Islet of Langerhans (tissue), 1 donor: ENCODE measurements around the gene VPS13D.

Experiments
- FAIRE-seq: peaks from one replicate; lab custom pipeline; 2011; peaks lifted over from hg19 to GRCh38; lab: Jason Lieb, UNC

The VPS13D gene

GRCh38 chr1:12229386-12229834, 420 bp upstream of the VPS13D start:
- FAIRE-seq: no peak

GRCh38 chr1:12230549-12231275, 882 bp downstream of the VPS13D start:
- FAIRE-seq: no peak

- no peak for FAIRE-seq
These were observed 1.4 kb downstream of the VPS13D start for GRCh38 chr1:12231276-12231595.

GRCh38 chr1:12232221-12232620, 2.4 kb downstream of the VPS13D start:
- no peak for FAIRE-seq

- FAIRE-seq: no peak
These were observed 14.2 kb downstream of the VPS13D start for GRCh38 chr1:12244078-12244477.

DNA sequence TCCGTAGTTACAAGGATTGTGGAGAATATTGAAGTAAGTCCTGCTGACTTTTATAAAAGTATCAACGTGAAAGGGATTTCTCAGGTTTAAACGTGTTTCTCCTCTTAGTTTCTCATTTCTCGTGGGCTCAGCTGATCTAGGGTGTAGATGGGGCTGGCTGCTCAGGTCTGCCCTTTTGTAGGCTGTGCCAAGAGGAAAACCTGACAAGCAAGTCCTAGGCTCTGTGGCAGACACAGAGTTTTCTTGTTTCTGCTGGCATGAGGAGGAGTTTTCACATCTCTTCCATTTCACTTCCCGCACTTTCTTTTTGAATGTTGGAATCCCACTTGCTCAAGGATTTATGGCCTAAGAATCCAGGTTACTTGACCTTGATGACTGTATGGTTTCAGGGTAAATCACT, 14.8 kb downstream of the VPS13D start:
- no peak for FAIRE-seq

DNA sequence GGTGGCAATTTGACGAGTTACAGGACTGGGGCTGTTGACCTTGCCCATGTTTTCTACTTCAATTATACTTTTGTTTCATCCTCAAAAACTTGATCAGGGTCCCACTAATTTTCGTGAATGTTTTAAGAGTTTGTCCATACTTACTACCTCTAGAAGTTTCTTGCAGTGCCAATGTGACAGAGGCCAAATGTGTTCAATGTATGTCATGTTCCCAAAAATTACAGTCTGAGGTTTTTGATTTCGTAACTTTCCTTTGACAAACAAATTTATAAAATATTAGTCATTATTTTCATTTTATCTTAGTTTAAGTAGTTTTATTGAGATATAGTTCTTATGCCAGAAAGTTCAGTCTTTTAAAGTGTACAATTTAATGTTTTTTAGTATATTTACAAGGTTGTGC, 15.3 kb downstream of the VPS13D start:
- FAIRE-seq: no peak

DNA sequence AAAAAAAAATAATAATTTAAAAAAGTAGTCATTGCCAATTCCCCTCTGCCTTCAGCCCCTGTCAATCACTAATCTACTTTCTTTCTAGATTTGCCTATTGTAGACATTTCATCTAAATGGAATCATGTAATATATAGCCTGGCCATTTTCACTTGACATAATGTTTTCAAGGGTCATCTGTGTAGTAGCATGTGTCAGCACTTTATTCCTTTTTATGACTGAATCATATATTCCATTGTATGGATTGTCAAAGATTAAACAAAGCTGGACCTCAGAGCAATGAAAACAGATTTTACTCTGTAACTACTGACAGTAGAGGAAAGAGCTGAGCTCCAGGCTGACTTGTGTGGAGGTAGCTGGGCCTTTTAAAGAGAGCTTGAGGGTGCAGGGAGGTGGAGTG, 15.9 kb downstream of the VPS13D start:
- FAIRE-seq: no peak

- no peak for FAIRE-seq
These were observed 16.8 kb downstream of the VPS13D start for GRCh38 chr1:12246584-12246983.

- FAIRE-seq: no peak
These were observed 19.4 kb downstream of the VPS13D start for GRCh38 chr1:12249181-12249580.

GRCh38 chr1:12249748-12250147, 19.9 kb downstream of the VPS13D start:
- FAIRE-seq: no peak

GRCh38 chr1:12251442-12251841, 21.6 kb downstream of the VPS13D start:
- FAIRE-seq: no peak

GRCh38 chr1:12255913-12256312, 26.1 kb downstream of the VPS13D start:
- FAIRE-seq: no peak

DNA sequence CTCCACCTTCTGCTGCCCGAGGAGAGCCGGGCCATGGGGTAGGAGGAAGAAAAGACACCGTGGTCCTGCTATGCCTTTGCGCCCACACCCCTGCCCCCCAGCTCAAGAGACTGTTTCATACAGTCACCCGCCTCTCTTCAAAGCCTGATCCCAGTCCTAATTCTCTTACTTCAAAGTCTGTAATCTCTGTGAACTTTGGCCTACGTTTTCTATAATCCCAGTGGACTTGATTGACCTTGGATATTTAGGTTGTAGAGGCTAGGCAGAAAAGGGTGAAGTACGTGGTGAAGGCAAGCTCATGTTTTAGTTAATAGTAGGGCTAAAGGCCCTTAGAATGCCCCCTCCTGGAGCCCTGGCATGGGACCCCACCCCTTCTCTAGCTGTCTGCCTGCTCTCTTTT, 28.4 kb downstream of the VPS13D start:
- no peak for FAIRE-seq

GRCh38 chr1:12269351-12269750, 39.5 kb downstream of the VPS13D start:
- FAIRE-seq: no peak

DNA sequence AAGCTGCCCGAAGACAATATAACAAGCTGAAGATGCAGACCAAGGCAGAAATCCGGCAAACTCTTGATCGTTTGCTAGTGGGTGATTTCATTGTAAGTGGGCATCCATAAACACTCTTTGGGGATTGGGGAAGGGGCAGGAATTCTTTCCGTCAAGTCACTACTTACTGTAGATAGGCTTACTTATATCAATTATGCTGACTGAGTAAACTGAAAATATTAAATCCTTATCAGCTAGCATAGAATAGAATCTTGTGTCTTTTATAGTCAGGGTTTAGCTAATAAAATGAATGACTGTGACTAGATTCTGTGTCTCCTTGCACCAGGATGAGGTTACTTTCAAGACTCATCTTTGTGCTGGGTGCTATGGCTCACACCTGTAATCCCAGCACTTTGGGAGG, 41.2 kb downstream of the VPS13D start:
- FAIRE-seq: no peak

DNA sequence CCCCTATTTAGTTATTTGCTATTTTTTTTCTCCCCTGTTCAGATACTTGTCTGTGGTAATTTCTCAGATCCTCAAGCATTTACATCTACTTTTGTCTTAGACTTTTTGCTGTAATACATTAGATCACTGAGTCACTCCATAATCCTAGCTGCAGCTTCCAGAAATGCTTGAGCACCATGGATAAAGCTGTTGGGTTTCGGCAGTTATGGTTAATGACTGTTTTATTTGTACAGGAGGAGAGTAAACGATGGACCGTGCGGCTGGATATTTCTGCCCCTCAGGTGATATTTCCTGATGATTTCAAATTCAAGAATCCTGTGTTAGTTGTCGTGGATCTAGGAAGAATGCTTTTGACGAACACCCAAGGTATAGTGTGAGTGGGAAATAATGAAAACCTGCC, 42.9 kb downstream of the VPS13D start:
- FAIRE-seq: peak; percentile 17

- no peak for FAIRE-seq
These were observed 45.5 kb downstream of the VPS13D start for GRCh38 chr1:12275370-12275769.

- FAIRE-seq: no peak
These were observed 46.4 kb downstream of the VPS13D start for GRCh38 chr1:12276225-12276624.

DNA sequence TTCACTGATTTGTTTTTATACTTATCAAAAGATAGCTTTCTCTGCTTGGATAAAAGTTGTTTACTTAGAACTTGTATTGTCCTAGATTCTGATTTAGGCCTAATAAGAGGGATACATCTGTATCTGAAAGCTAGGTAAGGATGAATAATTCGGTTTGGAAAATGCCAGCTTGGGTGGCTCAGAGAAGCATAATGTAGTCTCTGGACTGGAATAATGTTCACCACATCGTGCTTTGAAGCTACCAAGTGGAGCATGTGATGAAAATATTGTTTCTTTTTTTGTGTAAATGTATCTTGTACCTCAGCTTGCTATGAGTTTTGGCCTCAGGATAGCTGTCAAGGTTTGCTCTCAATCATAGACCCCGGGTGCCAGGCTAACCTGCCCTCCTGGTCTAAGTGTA, 49.2 kb downstream of the VPS13D start:
- FAIRE-seq: peak; percentile 88

DNA sequence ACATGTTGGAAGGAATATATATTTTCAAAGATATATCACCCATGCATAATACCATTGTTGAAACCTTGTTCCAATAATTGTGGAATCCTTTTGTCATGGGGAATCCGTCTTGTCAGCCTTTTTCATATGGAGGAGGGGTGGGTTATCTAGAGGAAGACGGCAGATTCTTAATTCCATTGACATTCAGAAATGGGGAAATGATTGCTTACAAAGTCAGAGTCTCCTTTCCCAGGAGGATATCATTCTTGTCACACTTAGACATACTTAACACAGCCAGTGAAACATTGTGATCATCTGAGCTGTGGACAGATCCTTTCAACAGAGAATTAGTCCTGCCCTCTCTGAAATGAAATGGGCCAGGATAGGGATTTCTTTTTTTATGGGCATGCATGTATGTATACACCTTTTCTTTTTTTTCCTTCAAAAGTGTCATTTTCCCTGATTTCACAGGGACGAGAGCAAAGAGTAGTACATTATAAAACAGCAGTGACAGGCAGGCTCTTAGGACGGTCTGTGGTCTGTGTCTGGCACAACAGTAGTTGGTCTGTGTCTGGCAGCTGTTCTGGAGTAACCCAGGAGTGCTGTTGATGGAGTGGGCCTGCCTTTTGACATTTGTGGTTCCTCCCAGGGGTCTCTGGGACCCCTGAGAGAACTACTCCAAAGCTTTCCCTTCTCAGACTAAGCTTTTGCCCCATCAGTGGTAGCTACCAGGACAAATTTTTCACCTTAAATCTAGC, 50.1 kb downstream of the VPS13D start:
- no peak for FAIRE-seq

DNA sequence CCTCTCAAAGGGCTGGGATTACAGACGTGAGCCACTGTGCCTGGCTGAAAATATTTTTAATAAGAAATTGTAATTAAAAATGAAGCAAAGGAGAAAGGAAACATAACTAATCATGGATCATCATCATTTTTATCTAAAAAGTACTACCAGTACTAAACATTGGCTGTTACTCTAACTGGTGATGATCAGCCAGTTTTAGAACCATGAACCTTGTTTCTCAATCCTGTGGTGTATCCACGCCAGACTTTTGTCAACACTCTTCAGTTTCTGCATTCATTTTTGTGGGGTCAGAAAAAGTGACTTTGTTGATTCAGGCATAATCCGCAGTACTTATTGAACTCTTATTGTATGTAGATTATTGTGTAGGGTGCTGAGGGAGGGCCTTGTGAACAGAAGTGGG, 52.3 kb downstream of the VPS13D start:
- FAIRE-seq: no peak

- FAIRE-seq: no peak
These were observed 54.7 kb downstream of the VPS13D start for GRCh38 chr1:12284486-12284885.

DNA sequence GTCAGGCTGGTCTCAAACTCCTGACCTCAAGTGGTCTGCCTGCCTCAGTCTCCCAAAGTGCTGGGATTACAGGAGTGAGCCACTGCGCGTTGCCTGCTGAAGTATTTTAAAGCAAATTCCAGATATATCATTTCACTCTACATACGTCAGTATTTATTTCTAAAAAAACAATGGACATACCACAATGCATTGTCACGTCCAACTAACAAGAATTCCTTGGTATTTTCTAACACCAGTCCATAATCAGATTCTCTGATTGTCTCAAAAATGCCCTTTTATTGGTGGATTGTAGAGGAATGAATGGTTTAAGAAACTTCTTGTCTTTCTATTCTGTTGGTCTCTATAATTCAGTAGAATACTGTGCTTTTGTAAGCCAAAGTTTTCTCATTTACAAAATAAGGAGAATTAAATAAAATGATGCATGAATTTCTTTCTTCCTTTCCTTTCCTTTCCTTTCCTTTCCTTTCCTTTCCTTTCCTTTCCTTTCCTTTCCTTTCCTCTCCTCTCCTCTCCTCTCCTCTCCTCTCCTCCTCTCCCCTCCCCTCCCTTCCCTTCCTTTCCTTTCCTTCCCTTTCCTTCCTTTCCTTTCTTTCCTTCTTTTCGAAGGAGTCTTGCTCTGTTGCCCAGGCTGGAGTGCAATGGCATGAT, 55.8 kb downstream of the VPS13D start:
- FAIRE-seq: no peak
